ENCODE measurements around the gene TWF2. TPM values are rescaled to one million over a fixed set of nuclear protein-coding genes. Genes with fewer than 3 reads are reported as not detected.

TWF2 gene
- polyA plus RNA-seq, 2 of the 4 experiments (the other 2 are of a cell fraction): 36.8 to 53.6 TPM

GRCh38 chr3:52270252-52270754, 31.3 kb upstream of the TWF2 start:
- Histone ChIP-seq H3K27ac (no peak overlapping the region), H3K4me1 (peaks cover 5% of the 10 kb centered on the region; the same call in 1 of the 3 replicates), H3K4me2 (no peak overlapping the region), H3K4me3 (no peak overlapping the region), H3K9me3 (no peaks in the 10 kb centered on the region)
- DNase-seq (ENCODE audit: low read depth in 1 of 2, low spot score in 1 of 2) (no peak), ATAC-seq (no peak), FAIRE-seq (no peak)
- ChIA-PET CTCF (interaction anchor here (1.3 to 1.5 kb wide), 2 partner anchors 36 to 50 kb away, joined by 3 to 8 read pairs; no protein-coding TSS in a partner anchor), POLR2A (no interaction called here)
- 88% methylated on average over 9 of the region's 9 CpGs for WGBS (ENCODE audit: missing lambda C conversion rate)
- TF ChIP-seq REST (IDR thresholded peaks at IDR 0.05): no peak
- TF ChIP-seq TFCP2L1 (CRISPR knock-in tag; IDR thresholded peaks at IDR 0.05): no peak
- no peak for TF ChIP-seq PHF8 (IDR thresholded peaks at IDR 0.05; ENCODE audit: borderline replicate concordance, low read depth)
- TF ChIP-seq E2F6 (IDR thresholded peaks at IDR 0.05; ENCODE audit: borderline replicate concordance, low read depth): no peak
- TF ChIP-seq NPAS2 (CRISPR knock-in tag; IDR thresholded peaks at IDR 0.05; ENCODE audit: borderline replicate concordance): no peak
- TF ChIP-seq EP300 (IDR thresholded peaks at IDR 0.05): no peak
- TF ChIP-seq ZC3H11A (IDR thresholded peaks at IDR 0.05): no peak
- no peak for TF ChIP-seq MYC (IDR thresholded peaks at IDR 0.05; ENCODE audit: borderline replicate concordance, low read length)

- no peak for ATAC-seq
- FAIRE-seq: no peak
- CTCF ChIA-PET: no interaction called here
These were observed 30.8 kb upstream of the TWF2 start for GRCh38 chr3:52269776-52270175.

More at GRCh38 chr3:52269776-52270175, 30.8 kb upstream of the TWF2 start:
- Histone ChIP-seq H3K27ac (no peak overlapping the region), H3K9me3 (no peaks in the 10 kb centered on the region), H3K4me3 (no peak overlapping the region), H3K4me2 (no peak overlapping the region), H3K4me1 (0 out of 3 replicates have a peak, but pooled peaks cover 5% of the 10 kb centered on the region)
- TF ChIP-seq TP53 (CRISPR knock-in tag; IDR thresholded peaks at IDR 0.05) (no peak), RARB (CRISPR knock-in tag; IDR thresholded peaks at IDR 0.05) (no peak), NPAS2 (CRISPR knock-in tag; IDR thresholded peaks at IDR 0.05; ENCODE audit: borderline replicate concordance) (no peak), GATA3 (IDR thresholded peaks at IDR 0.05; ENCODE audit: borderline replicate concordance) (no peak), SMC3 (IDR thresholded peaks at IDR 0.05) (no peak), RFX5 (IDR thresholded peaks at IDR 0.05) (no peak), CHD4 (IDR thresholded peaks at IDR 0.05; ENCODE audit: borderline replicate concordance) (no peak), FOSL2 (IDR thresholded peaks at IDR 0.05) (no peak), FOSL2 (CRISPR knock-in tag; IDR thresholded peaks at IDR 0.05) (no peak), HDAC2 (IDR thresholded peaks at IDR 0.05) (no peak), MAFK (IDR thresholded peaks at IDR 0.05; ENCODE audit: partially characterized antibody) (no peak), MYC (IDR thresholded peaks at IDR 0.05; ENCODE audit: borderline replicate concordance, low read length) (no peak), ZFP36 (IDR thresholded peaks at IDR 0.05; ENCODE audit: borderline replicate concordance, partially characterized antibody) (no peak), CTCF (IDR thresholded peaks at IDR 0.05) (no peak), MAX (IDR thresholded peaks at IDR 0.05) (no peak)
- no peak for DNase-seq (ENCODE audit: low read depth in 1 of 2, low spot score in 1 of 2)
- POLR2A ChIA-PET: no interaction called here
- 71% methylated on average over 3 of the region's 3 CpGs for WGBS (ENCODE audit: missing lambda C conversion rate)

Data from A549 (cell line).